Activated T-cell treated with anti-CD3 and anti-CD28 coated beads for 1 hour (primary cell): Measurements from ENCODE around the gene ASCL5.
A peak's percentile ranks its signal among the peaks of the same experiment; 100 is the strongest.
"Not testable (repeated sequence)": the region's sequence is repeated elsewhere in the genome, so short reads cannot be mapped to it uniquely, and the experiment has no call there.

Source experiments
- DNase-seq: peaks from one replicate; pipeline ENCODE4 v3.0.0-alpha.2; 2020; ENCODE audit warnings: low read depth

The ASCL5 gene, protein sequence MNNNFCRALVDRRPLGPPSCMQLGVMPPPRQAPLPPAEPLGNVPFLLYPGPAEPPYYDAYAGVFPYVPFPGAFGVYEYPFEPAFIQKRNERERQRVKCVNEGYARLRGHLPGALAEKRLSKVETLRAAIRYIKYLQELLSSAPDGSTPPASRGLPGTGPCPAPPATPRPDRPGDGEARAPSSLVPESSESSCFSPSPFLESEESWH

GRCh38 chr1:201126832-201127754 lies at the start of gene ASCL5:
Gene ASCL5, minus strand, starts transcription at chr1:201127184. Its CDS starts 11,812 bp downstream, at chr1:201115372.
- no peak for DNase-seq

- DNase-seq: no peak
These were observed 49.0 kb upstream of the ASCL5 start for GRCh38 chr1:201175820-201176500.

DNA sequence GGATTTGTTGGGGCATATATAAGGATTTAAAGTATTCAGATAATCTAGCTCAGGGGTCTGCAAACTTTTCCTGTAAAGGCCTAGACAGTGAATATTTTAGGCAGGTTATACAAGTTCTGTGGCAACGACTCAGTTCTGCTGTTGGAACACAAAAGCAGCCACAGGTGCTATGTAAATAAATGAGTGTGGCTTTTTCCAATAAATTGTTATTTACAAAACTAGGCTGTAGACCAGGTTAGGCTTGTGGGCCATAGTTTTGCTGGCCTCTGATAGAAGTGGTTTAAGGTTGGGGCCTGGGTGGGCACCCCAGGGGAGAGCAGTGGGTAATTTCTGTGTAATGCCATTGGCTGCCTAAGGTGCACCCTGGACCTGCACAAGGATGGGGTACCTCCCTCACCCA lies 46.8 kb upstream of the ASCL5 start:
- DNase-seq: no peak

DNA sequence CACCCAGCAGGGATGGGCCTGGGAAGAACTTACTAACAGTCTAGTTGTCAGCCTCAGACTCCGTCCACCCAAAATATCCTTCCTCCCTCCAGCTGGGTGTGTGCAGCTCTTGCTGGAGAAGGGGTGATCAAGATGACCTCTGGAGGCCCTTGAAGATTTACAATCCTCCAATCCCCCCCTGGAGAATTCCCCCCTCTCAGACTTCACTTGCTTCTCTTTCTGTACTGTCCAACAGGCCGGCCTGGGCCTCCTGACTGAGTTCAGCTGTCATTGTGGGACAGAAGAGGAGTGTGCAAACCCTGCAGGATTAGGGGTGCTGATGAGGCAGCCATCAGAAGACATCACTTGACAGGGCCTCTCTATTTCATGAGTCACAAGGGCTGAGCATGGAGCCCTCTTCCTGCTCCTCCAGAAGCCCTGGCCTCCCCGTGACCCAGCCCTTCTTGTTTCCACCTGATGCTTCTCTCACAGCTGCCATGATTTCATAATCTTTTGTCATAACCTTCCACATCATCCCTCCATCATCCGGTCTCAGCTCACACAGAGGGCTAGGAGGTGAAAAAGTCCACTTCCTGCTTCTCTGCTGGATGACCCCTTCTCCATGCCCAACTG lies 46.1 kb upstream of the ASCL5 start:
- DNase-seq: no peak

GRCh38 chr1:201172326-201172725 lies 45.3 kb upstream of the ASCL5 start:
- DNase-seq: no peak

GRCh38 chr1:201171063-201172036 lies 44.4 kb upstream of the ASCL5 start:
- peak; percentile 3 for DNase-seq

DNA sequence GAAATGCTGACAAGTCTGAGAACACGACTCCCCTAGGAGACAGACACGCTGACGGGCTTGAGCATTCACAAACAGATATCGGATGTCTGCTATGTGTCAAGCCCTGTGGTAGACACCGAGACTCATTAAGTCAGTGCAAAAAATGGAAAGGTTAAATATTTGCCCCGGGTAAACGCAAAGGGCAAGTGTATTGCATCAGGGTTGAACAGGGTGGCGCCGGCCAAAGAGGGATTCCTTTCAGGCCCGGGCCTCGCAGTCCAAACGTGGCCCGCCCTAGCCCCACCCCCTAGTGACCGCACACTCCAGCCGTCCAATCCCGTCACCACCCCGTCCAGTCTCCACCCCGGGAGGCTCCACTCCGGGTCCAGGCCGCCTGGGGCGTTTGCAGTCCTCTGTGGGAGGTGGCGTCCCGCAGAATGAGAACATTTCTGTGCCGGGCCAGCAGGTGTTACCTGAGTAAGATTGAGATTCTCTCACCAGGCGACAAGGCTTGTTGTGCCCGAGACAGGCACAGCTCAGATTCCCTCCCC lies 43.6 kb upstream of the ASCL5 start:
- DNase-seq: peak; percentile 45

- DNase-seq: no peak
These were observed 43.1 kb upstream of the ASCL5 start for GRCh38 chr1:201169971-201170532.

GRCh38 chr1:201169203-201169602 lies 42.2 kb upstream of the ASCL5 start:
- DNase-seq: no peak

- DNase-seq: no peak
These were observed 40.3 kb upstream of the ASCL5 start for GRCh38 chr1:201167041-201167991.

DNA sequence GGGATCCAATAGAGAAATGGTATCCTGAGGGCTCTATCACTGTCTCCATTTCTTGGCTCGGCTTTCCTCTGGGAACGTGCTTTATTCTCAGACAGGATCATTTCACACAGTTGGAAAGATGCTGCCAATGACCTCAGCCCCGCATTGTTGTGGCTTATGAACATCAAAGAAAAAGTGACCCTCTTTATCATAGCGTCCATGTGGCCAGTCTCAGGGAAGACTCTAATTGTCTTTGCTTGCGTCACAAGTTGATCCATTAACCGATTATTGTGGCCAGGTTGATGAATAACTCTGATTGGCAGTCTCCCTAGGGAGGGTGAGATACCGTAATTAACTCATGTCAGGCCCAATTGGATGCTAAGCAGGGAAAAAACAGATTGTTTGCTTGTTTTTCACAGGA lies 37.7 kb upstream of the ASCL5 start:
- no peak for DNase-seq

DNA sequence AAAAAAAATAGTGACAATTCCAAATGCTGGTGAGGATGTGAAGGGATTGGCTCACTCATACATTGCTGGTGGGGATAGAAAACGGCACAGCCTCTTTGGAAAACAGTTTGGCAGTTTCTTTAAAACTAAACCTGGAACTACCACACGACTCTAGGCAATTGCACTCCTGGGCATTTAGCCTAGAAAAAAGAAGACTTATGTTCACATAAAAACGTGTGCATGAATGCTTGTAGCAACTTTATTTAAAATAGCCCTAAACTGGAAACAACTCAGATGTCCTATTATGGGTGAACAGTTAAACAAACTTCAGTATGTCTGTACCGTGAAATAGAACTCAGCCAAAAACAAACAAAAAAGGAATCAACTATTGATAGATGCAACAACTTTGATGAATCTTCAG lies 36.7 kb upstream of the ASCL5 start:
- no peak for DNase-seq

DNA sequence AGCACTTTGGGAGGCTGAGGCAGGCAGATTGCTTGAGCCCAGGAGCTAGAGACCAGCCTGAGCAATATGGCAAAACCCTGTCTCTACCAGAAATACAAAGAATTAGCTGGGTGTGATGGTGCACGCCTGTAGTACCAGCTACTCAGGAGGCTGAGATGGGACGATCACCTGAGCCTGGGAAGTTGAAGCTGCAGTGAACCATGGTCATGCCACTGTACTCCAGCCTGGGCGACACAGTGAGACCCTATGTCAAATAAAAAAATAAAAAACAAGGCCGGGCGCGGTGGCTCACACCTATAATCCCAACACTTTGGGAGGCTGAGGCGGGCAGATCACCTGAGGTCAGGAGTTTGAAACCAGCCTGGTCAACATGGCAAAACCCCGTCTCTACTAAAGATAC lies 36.1 kb upstream of the ASCL5 start:
- not testable (repeated sequence) for DNase-seq

GRCh38 chr1:201157949-201158348 lies 31.0 kb upstream of the ASCL5 start:
- no peak for DNase-seq

DNA sequence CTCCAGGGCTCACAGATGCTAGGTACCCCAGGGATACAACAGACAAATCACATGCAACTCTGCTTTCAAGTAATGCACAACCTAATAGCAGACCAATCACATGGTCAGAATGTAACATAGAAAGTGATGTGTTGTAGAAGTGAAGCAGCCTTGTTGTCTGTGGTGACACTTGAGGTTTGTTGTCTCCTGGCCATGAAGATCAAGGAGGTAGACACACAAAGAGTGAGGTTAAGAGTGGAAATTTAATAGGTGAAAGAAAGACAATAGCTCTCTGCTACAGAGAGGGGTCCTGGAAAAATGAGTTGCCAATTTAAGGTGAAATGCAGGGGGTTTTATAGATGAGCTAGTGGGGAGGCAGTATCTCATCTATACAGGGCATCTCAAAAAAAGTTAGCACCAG lies 29.8 kb upstream of the ASCL5 start:
- DNase-seq: no peak

DNA sequence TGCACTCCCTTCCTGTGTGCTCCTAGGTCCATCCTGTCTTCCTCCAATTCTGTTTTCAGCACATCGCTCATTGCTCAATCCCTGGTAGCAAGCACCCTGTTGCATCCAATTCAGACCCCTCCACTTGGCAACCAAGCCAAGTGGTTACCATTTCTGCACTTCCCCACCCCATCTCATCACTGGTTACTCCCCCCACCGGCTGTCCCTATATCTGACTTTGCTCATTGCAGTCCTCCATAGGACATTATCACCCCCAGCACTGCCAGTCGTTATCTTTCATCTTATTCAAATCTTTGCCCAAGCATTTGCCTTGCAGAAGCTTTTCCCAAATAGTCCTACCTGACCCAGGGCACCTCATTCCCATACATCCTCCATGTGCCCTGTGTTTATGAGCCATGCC lies 29.4 kb upstream of the ASCL5 start:
- DNase-seq: no peak

DNA sequence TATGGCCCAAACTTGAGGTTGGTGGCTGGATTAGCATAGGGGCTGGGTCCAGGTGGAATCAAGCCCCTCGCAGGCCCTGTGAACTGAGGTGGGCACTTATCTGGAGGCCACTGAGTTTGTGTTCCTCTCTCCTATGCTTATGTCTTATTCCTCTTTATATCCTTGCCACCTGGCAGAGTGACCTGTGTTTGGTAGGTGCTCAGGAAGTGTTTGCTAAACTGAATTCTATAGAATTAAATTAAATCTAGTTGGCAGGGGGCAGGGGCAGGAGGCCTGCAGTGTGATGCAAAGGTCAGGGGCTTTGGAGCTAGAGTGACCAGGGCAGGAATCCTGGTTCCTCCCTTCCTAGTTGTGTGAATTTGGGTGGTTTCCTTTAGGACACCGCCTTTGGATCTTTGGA lies 28.4 kb upstream of the ASCL5 start:
- no peak for DNase-seq

GRCh38 chr1:201154389-201155165 lies 27.6 kb upstream of the ASCL5 start, which contains the start of gene TMEM9:
Gene TMEM9, minus strand, starts transcription at chr1:201154474. Its CDS starts 551 bp downstream, at chr1:201153923.
- peak; percentile 100 for DNase-seq
